ENCODE data around the gene MYOCD. TPM values are rescaled to one million over a fixed set of nuclear protein-coding genes. Genes with fewer than 3 reads are reported as not detected.

The MYOCD gene
- polyA plus RNA-seq, 1 donor (not counting 4 experiments of a cell fraction or from before 2014, with no cell fraction given): not detected

- Histone ChIP-seq H3K79me2 (ENCODE audit: control insufficient read depth, insufficient read depth, low read length) (no peaks in the 10 kb centered on the region), H3K9ac (ENCODE audit: control insufficient read depth, extremely low read depth, insufficient read depth, low read length) (no peak overlapping the region), H3K27me3 (ENCODE audit: control insufficient read depth, extremely low read depth, insufficient read depth, low read length) (peaks cover 4% of the 10 kb centered on the region), H4K20me1 (ENCODE audit: control insufficient read depth, extremely low read depth, insufficient read depth, low read length) (no peaks in the 10 kb centered on the region), H3K9me1 (ENCODE audit: control insufficient read depth, extremely low read depth, insufficient read depth, low read length) (no peaks in the 10 kb centered on the region), H3K9me3 (ENCODE audit: control insufficient read depth, low read depth, low read length) (no peaks in the 10 kb centered on the region), H3K4me1 (ENCODE audit: control insufficient read depth, extremely low read depth, insufficient read depth, low read length) (no peaks in the 10 kb centered on the region), H2AFZ (ENCODE audit: control insufficient read depth, low read length) (no peak overlapping the region), H3K4me3 (ENCODE audit: control insufficient read depth in 2 of 3, extremely low read depth in 1 of 3, insufficient read depth in 2 of 3, low read depth in 1 of 3, low read length in 3 of 3) (no peak overlapping the region), H3K4me2 (ENCODE audit: control insufficient read depth, extremely low read depth, insufficient read depth, low read depth, low read length) (no peak overlapping the region), H3K36me3 (ENCODE audit: control insufficient read depth in 2 of 2, extremely low read depth in 1 of 2, insufficient read depth in 2 of 2, low read length in 2 of 2) (no peaks in the 10 kb centered on the region), H3K27ac (ENCODE audit: control insufficient read depth, insufficient read depth, low read length) (no peak overlapping the region)
- no peak for FAIRE-seq
- no peak for TF ChIP-seq CTCF (optimal IDR thresholded peaks at IDR 0.05 in 1 of 3, IDR thresholded peaks at IDR 0.05 in 1 of 3, conservative IDR thresholded peaks at IDR 0.05 in 1 of 3; ENCODE audit: extremely low read depth in 1 of 3, insufficient read depth in 2 of 3, low read length in 3 of 3)
- TF ChIP-seq EZH2 (IDR thresholded peaks at IDR 0.05; ENCODE audit: low read length): no peak
- dilution Hi-C loops (cut with MboI; ENCODE audit: extremely low pct_ligation_motif_present, low sequenced_read_pairs): no loop called here
- no peak for DNase-seq (ENCODE audit: low read depth, low spot score)
Measured at GRCh38 chr17:12683299-12683698, 17.6 kb downstream of the MYOCD start.

- FAIRE-seq: no peak
- Histone ChIP-seq H3K4me2 (ENCODE audit: control insufficient read depth, extremely low read depth, insufficient read depth, low read depth, low read length) (no peak overlapping the region), H3K9me1 (ENCODE audit: control insufficient read depth, extremely low read depth, insufficient read depth, low read length) (no peaks in the 10 kb centered on the region), H3K79me2 (ENCODE audit: control insufficient read depth, insufficient read depth, low read length) (no peaks in the 10 kb centered on the region), H3K36me3 (ENCODE audit: control insufficient read depth in 2 of 2, extremely low read depth in 1 of 2, insufficient read depth in 2 of 2, low read length in 2 of 2) (no peaks in the 10 kb centered on the region), H4K20me1 (ENCODE audit: control insufficient read depth, extremely low read depth, insufficient read depth, low read length) (no peaks in the 10 kb centered on the region), H3K27ac (ENCODE audit: control insufficient read depth, insufficient read depth, low read length) (no peak overlapping the region), H3K9ac (ENCODE audit: control insufficient read depth, extremely low read depth, insufficient read depth, low read length) (no peak overlapping the region), H3K27me3 (ENCODE audit: control insufficient read depth, extremely low read depth, insufficient read depth, low read length) (no peaks in the 10 kb centered on the region), H3K9me3 (ENCODE audit: control insufficient read depth, low read depth, low read length) (no peaks in the 10 kb centered on the region), H3K4me3 (ENCODE audit: control insufficient read depth in 2 of 3, extremely low read depth in 1 of 3, insufficient read depth in 2 of 3, low read depth in 1 of 3, low read length in 3 of 3) (no peak overlapping the region), H2AFZ (ENCODE audit: control insufficient read depth, low read length) (no peak overlapping the region), H3K4me1 (ENCODE audit: control insufficient read depth, extremely low read depth, insufficient read depth, low read length) (no peaks in the 10 kb centered on the region)
- dilution Hi-C loops (cut with MboI; ENCODE audit: extremely low pct_ligation_motif_present, low sequenced_read_pairs): no loop called here
- no peak for DNase-seq (ENCODE audit: low read depth, low spot score)
- TF ChIP-seq CTCF (optimal IDR thresholded peaks at IDR 0.05 in 1 of 3, IDR thresholded peaks at IDR 0.05 in 1 of 3, conservative IDR thresholded peaks at IDR 0.05 in 1 of 3; ENCODE audit: extremely low read depth in 1 of 3, insufficient read depth in 2 of 3, low read length in 3 of 3) (no peak), EZH2 (IDR thresholded peaks at IDR 0.05; ENCODE audit: low read length) (no peak)
Measured at GRCh38 chr17:12686486-12686885, 20.8 kb downstream of the MYOCD start.
